Parathyroid adenoma (tissue), 2 donors: ENCODE data around the gene SLC2A13.

Source experiments
- H2AFZ ChIP-seq: fragments of 300-600 bp; sonication (generic); one replicate; pipeline ENCODE4 v1.7.0; 2017; ENCODE audit warnings: antibody characterized with exemption, mild to moderate bottlenecking
- H3K27ac ChIP-seq: fragments of 300-600 bp; sonication (generic); one replicate; pipeline ENCODE4 v1.7.0; 2017
- H3K27me3 ChIP-seq: fragments of 300-600 bp; sonication (generic); one replicate; pipeline ENCODE4 v1.7.0; 2017; ENCODE audit warnings: low read length; ENCODE audit not compliant: control insufficient read depth, insufficient read depth
- H3K36me3 ChIP-seq: fragments of 300-600 bp; sonication (generic); one replicate; pipeline ENCODE4 v1.7.0; 2017; ENCODE audit warnings: low read length; ENCODE audit not compliant: control insufficient read depth, insufficient read depth
- H3K4me1 ChIP-seq: fragments of 300-600 bp; sonication (generic); one replicate; pipeline ENCODE4 v1.7.0; 2017; ENCODE audit warnings: control low read depth
- H3K4me2 ChIP-seq: fragments of 300-600 bp; sonication (generic); one replicate; pipeline ENCODE4 v1.7.0; 2017; ENCODE audit warnings: low read length
- H3K4me3 ChIP-seq: fragments of 300-600 bp; sonication (generic); one replicate; pipeline ENCODE4 v1.7.0; 2017; ENCODE audit warnings: low read depth, low read length
- H3K79me2 ChIP-seq: fragments of 300-600 bp; sonication (generic); one replicate; pipeline ENCODE4 v1.7.0; 2017; ENCODE audit warnings: control low read depth
- H3K9ac ChIP-seq: fragments of 300-600 bp; sonication (generic); one replicate; pipeline ENCODE4 v1.7.0; 2017; ENCODE audit warnings: mild to moderate bottlenecking
- H3K9me3 ChIP-seq: fragments of 300-600 bp; sonication (generic); one replicate; pipeline ENCODE4 v1.7.0; 2017; ENCODE audit warnings: low read length; ENCODE audit not compliant: control insufficient read depth
- TF ChIP-seq, protein P1 (sequence below): fragments of 300-600 bp; sonication (generic); IDR thresholded peaks from one replicate; pipeline ENCODE4 v1.7.0; 2017; ENCODE audit warnings: antibody characterized with exemption, mild to moderate bottlenecking
- donor health status: primary hyperparathyroidism.

SLC2A13 gene

DNA sequence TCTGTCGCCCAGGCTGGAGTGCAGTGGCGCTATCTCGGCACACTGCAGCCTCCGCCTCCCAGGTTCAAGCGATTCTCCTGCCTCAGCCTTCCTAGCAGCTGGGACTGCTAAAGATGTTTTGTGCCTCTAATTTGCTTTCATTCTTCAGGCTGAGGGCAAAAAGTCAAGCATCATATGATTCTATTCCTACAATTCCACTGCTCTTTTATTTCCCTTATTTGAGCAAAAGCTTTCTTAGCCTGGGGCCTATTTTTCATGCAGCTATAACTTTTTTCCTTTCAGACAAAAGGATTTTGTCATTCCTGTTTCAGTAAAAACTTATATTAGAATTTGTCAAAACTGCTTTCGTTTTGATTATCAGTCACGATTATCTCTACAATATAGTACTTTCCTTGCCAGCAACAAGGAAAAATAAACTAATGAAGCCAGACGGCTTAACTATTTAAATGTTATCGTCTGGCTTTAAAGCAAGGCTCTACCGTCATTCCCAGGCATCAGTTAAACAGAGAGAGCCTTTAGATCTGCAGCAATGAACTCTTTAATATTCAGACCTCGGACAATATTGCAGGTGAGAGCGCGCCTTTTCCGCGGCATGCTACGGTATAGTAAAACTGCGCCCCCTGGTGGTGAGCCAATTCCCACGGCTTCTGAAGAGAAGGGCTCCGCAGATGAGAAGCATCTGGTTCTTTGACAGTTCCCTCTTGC lies 1.4 kb upstream of the SLC2A13 start:
- no peaks in the 10 kb centered on the region for H3K27me3 ChIP-seq
- H3K4me1 ChIP-seq = peaks cover 6% of the 10 kb centered on the region
- H3K4me2 ChIP-seq = peak overlapping the region; percentile 65
- peak overlapping the region; percentile 81 for H3K27ac ChIP-seq
- H3K79me2 ChIP-seq = peaks cover 16% of the 10 kb centered on the region
- no peaks in the 10 kb centered on the region for H3K9me3 ChIP-seq
- TF ChIP-seq, protein P1, sequence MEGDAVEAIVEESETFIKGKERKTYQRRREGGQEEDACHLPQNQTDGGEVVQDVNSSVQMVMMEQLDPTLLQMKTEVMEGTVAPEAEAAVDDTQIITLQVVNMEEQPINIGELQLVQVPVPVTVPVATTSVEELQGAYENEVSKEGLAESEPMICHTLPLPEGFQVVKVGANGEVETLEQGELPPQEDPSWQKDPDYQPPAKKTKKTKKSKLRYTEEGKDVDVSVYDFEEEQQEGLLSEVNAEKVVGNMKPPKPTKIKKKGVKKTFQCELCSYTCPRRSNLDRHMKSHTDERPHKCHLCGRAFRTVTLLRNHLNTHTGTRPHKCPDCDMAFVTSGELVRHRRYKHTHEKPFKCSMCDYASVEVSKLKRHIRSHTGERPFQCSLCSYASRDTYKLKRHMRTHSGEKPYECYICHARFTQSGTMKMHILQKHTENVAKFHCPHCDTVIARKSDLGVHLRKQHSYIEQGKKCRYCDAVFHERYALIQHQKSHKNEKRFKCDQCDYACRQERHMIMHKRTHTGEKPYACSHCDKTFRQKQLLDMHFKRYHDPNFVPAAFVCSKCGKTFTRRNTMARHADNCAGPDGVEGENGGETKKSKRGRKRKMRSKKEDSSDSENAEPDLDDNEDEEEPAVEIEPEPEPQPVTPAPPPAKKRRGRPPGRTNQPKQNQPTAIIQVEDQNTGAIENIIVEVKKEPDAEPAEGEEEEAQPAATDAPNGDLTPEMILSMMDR = peak; percentile 97
- peak overlapping the region; percentile 73 for H2AFZ ChIP-seq
- H3K4me3 ChIP-seq = peak overlapping the region; percentile 45
- no peaks in the 10 kb centered on the region for H3K36me3 ChIP-seq
- no peak overlapping the region for H3K9ac ChIP-seq

DNA sequence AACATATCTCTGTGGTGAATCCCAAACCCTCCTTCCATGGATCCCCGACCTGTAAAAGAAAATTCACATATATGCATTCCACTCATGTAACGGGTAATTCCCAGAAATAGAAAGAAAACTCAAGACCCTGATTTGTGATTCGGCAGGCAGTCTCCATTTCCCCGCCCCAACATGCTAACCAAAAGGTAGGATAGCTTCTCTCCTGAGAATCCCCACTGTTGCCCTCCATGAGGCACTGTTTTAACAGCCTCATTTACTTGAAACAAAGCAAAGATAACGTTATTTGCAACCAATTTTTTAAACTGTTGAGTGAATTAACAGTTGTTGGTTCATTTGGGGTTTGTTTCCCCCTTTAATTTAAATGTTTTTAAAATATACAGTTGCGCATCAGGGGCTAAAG lies 774 bp upstream of the SLC2A13 start:
- Histone ChIP-seq H3K27ac (peak overlapping the region; percentile 81), H3K4me1 (peaks cover 11% of the 10 kb centered on the region), H3K27me3 (no peaks in the 10 kb centered on the region)

DNA sequence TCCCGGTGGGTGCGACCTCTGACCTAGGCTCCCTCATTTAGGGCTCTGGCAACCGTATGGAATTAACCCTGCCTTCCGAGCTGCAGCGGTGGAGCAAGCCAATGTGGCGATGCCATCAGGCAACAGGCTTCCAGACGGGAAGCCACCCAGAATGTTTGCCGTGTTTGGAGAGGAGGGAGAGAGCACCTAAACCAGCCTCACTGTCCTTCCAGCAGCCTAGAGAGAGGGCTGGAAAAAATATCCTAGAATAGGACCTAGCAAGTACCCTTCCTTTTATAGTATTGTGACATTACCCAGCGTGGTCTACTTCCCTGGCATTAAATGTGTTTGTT lies 287 bp upstream of the SLC2A13 start:
- H3K9me3 ChIP-seq = no peaks in the 10 kb centered on the region
- H3K36me3 ChIP-seq = no peaks in the 10 kb centered on the region
- peak overlapping the region; percentile 65 for H3K4me2 ChIP-seq
- no peaks in the 10 kb centered on the region for H3K27me3 ChIP-seq
- H3K9ac ChIP-seq = no peak overlapping the region
- H3K27ac ChIP-seq = peak overlapping the region; percentile 81
- peak overlapping the region; percentile 73 for H2AFZ ChIP-seq
- H3K4me3 ChIP-seq = peak overlapping the region; percentile 66
- peaks cover 16% of the 10 kb centered on the region for H3K4me1 ChIP-seq
- TF ChIP-seq, protein P1 = no peak
- peaks cover 27% of the 10 kb centered on the region for H3K79me2 ChIP-seq

More for the DNA sequence above, 774 bp upstream of the SLC2A13 start:
- peak overlapping the region; percentile 45 for H3K4me3 ChIP-seq
- H3K9me3 ChIP-seq = no peaks in the 10 kb centered on the region
- peak overlapping the region; percentile 65 for H3K4me2 ChIP-seq
- H3K9ac ChIP-seq = no peak overlapping the region
- TF ChIP-seq, protein P1 = no peak
- H2AFZ ChIP-seq = peak overlapping the region; percentile 73
- no peaks in the 10 kb centered on the region for H3K36me3 ChIP-seq
- peaks cover 22% of the 10 kb centered on the region for H3K79me2 ChIP-seq

DNA sequence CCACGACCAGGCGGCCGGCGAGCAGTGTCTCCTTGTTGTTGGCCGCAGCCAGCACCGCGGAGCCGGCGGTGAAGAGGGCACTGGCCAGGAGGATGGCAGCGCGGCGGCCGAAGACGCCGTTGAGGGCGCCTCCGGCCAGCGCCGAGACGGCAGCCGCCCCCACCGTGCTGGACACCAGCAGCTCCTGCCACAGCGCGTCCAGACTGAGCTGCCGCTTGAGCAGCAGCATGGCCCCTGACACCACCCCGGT lies 691 bp downstream of the SLC2A13 start:
- H2AFZ ChIP-seq = peak overlapping the region; percentile 73
- TF ChIP-seq, protein P1 = no peak
- H3K36me3 ChIP-seq = no peaks in the 10 kb centered on the region
- H3K4me3 ChIP-seq = peak overlapping the region; percentile 66
- peak overlapping the region; percentile 81 for H3K27ac ChIP-seq
- peak overlapping the region; percentile 81 for H3K9ac ChIP-seq
- no peaks in the 10 kb centered on the region for H3K9me3 ChIP-seq
- H3K27me3 ChIP-seq = no peaks in the 10 kb centered on the region
- H3K79me2 ChIP-seq = peaks cover 30% of the 10 kb centered on the region
- H3K4me2 ChIP-seq = peak overlapping the region; percentile 65
- peaks cover 19% of the 10 kb centered on the region for H3K4me1 ChIP-seq
